Measurements from ENCODE around the gene DCAF10.
A peak's percentile ranks its signal among the peaks of the same experiment; 100 is the strongest.
"Not testable (repeated sequence)": the region's sequence is repeated elsewhere in the genome, so short reads cannot be mapped to it uniquely, and the experiment has no call there.

Gene DCAF10

GRCh38 chr9:37909326-37909725 lies 108.7 kb downstream of the DCAF10 start:
- DNase-seq: no peak

DNA sequence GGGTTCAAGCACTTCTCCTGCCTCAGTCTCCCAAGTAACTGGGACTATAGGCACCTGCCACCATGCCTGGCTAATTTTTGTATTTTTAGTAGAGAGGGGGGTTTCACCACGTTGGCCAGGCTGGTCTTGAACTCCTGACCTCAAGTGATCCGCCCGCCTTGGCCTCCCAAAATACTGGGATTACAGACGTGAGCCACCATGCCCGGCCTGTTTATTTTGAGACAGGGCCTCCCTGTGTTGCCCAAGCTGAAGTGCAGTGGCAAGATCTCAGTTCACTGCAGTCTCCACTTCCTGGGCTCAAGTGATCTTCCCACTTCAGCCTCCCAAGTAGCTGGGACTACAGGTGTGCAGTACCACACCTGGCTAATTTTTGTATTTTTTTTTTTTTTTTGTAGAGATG lies 109.2 kb downstream of the DCAF10 start:
- DNase-seq: not testable (repeated sequence)

- DNase-seq: no peak
These were observed 109.7 kb downstream of the DCAF10 start for GRCh38 chr9:37910271-37910670.

DNA sequence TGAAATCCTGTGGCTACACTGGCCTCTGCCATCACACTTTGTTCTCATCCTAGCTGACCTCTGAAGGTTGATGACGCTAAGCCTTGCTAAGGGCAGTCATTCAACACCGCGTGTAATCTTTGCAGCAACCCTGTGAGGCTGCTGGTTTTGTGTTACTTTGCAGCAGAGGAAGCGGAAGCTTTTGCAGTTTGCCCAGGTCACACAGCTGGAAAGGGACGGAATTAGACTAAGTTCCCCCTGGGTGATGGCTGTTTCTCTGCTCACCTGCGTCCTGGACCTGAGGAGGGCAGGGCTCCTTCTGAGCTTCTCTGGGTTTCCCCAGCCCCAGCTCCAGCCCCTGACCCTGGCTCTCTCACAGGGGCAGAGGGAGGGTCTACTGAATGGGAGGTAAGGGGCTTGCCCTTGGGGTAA lies 110.7 kb downstream of the DCAF10 start:
- DNase-seq: no peak

- DNase-seq: peak; percentile 88
These were observed 113.0 kb downstream of the DCAF10 start for GRCh38 chr9:37913480-37914153.

DNA sequence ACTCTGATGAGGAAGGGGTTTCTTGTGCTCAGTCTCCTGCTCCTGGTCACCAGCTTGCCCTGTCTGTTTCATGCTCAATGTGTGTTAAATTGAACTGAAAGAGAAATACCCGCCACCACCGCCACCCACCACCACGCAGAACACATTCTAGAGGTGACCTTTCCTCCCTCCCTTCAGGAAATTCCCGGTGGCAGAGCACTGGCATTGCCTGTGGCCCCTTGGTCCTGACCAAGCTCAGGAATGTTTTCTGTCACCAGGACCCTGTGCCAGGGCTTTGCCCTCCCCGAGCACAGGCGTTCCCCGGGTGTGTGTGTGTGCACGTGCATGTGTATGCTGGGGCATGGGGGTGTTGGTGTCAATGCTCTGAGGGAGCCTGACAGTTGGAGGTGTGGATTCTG lies 113.6 kb downstream of the DCAF10 start:
- no peak for DNase-seq

DNA sequence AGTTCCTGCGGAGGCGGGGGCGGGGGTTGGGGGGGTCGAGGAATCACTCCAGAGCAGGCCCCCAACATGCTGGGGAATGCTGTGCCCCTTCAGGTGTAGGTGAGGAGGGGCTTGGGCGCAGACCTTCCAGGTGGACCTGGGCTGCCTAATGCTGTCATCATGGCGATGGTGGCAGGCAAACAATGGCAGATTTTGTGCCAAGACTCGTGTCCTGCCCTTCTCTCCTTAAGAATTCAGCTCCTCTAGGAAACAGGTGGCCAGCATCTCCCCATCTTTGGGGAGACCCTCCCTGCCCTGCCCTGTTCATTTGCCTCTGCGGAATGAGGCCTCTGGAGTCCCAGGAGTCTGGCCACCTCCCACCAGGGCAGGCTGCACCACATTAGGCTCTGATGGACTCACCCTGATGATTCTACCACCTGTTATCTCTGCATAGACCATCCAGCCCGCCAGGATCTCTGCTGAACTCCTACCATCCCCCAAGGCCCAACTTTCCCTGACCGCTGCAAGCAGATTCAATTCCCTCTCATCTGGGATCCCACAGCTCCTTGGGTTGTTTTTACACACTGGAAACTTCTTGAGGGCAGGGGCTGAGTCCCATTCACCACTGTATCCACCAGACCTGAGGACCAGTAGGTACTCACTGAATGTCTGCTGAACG lies 114.2 kb downstream of the DCAF10 start:
- DNase-seq: no peak

- DNase-seq: no peak
These were observed 115.4 kb downstream of the DCAF10 start for GRCh38 chr9:37915911-37916470.

DNA sequence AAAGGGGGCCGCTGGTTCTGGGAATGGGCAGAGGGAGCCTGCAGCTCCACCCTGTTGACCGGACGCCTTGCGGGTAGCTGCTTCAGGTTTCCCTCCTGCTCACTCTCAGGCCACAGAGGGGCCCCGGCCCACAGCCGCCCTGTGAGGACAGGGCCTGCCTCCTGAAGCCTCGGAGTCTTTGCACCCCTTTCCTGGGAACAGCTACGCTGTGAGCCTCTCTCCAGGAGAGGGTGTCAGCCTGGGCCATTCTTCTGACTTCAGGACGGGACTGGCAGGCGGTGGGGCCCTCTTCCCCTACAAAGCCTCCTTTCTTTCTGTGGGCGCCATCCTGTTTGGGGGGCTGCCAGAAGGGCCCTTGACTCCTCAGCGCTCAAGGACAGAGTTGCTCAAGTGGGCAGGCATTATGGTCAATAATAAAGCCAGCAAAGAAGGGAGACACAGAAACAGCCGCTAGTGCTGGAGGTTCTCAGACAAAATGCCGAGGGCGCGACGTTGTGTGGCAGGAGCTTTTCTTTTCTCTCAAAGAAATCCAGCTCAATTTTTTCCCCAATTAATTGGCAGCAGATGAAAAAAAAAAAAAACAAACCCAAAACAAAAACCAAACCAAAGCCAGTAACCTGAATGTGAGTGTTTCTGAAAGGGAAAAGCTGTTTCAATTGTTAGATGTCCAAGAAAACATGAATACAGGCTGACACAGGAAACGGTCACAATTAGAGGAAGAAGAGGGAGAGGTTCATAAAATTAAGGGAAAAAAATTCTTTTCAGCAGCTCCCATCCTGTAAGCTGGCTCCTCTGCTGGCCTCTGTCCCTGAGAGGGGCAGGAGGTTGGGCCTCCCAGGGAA lies 116.1 kb downstream of the DCAF10 start:
- no peak for DNase-seq

All from hematopoietic multipotent progenitor cell treated with erythropoietin and hydrocortisone succinate and interleukin-3 and kit ligand, for 8 days (in vitro differentiated cells).